ENCODE results near the gene LRRC8D.

The LRRC8D gene

GRCh38 chr1:89855413-89856123 lies 34.7 kb downstream of the LRRC8D start:
- H3K36me3 ChIP-seq = peaks cover 61 to 98% (median 71%) of the 10 kb centered on the region in 11 experiments
- H3K9me3 ChIP-seq (replicated peaks in 1 of 11) = peaks cover 0 to 16% (median 3%) of the 10 kb centered on the region in 11 experiments; a peak in 7 of 22 replicates
- peaks cover 5 to 93% (median 19%) of the 10 kb centered on the region in 11 experiments; a peak in 14 of 22 replicates for H4K20me1 ChIP-seq
- H3K27ac ChIP-seq = peak overlapping the region in 5 of 11 experiments; percentile 6 to 66 (median 52); a peak in 9 of 22 replicates
- peak overlapping the region; percentile 28 to 95 (median 73); a peak in 21 of 22 replicates for H3K4me2 ChIP-seq
- no peak for TF ChIP-seq Cebpa-rat (IDR thresholded peaks at IDR 0.05)
- H3K4me3 ChIP-seq = peak overlapping the region in 6 of 10 experiments; percentile 5 to 40 (median 30); a peak in 7 of 20 replicates
- peaks cover 31 to 58% (median 36%) of the 10 kb centered on the region in 10 experiments for H3K4me1 ChIP-seq
- no peaks in the 10 kb centered on the region for H3K27me3 ChIP-seq
- peak overlapping the region in 5 of 11 experiments; percentile 9 to 61 (median 35); a peak in 7 of 22 replicates for H3K9ac ChIP-seq

GRCh38 chr1:89863165-89863830 lies 42.5 kb downstream of the LRRC8D start:
- Histone ChIP-seq H3K9ac (no peak overlapping the region), H3K36me3 (peaks cover 76 to 90% (median 83%) of the 10 kb centered on the region in 11 experiments), H3K27me3 (no peaks in the 10 kb centered on the region), H3K4me2 (peak overlapping the region in 5 of 11 experiments; percentile 13 to 52 (median 48); a peak in 7 of 22 replicates), H3K4me1 (peaks cover 0 to 25% (median 6%) of the 10 kb centered on the region in 10 experiments; a peak in 11 of 20 replicates), H4K20me1 (peaks cover 5 to 93% (median 11%) of the 10 kb centered on the region in 11 experiments; a peak in 11 of 22 replicates), H3K9me3 (replicated peaks in 1 of 11) (peaks cover 0 to 3% (median 0%) of the 10 kb centered on the region in 11 experiments; a peak in 2 of 22 replicates), H3K27ac (no peak overlapping the region), H3K4me3 (no peak overlapping the region)
- no peak for TF ChIP-seq Cebpa-rat (IDR thresholded peaks at IDR 0.05)

GRCh38 chr1:89865498-89866382 lies 44.9 kb downstream of the LRRC8D start:
- TF ChIP-seq Cebpa-rat (IDR thresholded peaks at IDR 0.05) = no peak
- H3K27ac ChIP-seq = no peak overlapping the region

GRCh38 chr1:89866568-89866967 lies 45.7 kb downstream of the LRRC8D start:
- no peak for TF ChIP-seq Cebpa-rat (IDR thresholded peaks at IDR 0.05)
- Histone ChIP-seq H3K27ac (no peak overlapping the region), H3K9me3 (replicated peaks in 1 of 11) (peaks cover 0 to 16% (median 0%) of the 10 kb centered on the region in 11 experiments; a peak in 3 of 22 replicates), H3K4me3 (no peak overlapping the region), H3K9ac (no peak overlapping the region), H3K36me3 (peaks cover 85 to 96% (median 92%) of the 10 kb centered on the region in 11 experiments), H3K27me3 (no peaks in the 10 kb centered on the region), H4K20me1 (peaks cover 0 to 97% (median 10%) of the 10 kb centered on the region in 11 experiments; a peak in 11 of 22 replicates), H3K4me1 (peaks cover 0 to 24% (median 6%) of the 10 kb centered on the region in 10 experiments; a peak in 11 of 20 replicates), H3K4me2 (no peak overlapping the region)

More at GRCh38 chr1:89865498-89866382, 44.9 kb downstream of the LRRC8D start:
- H4K20me1 ChIP-seq = peaks cover 5 to 97% (median 11%) of the 10 kb centered on the region in 11 experiments; a peak in 12 of 22 replicates
- H3K9me3 ChIP-seq (replicated peaks in 1 of 11) = peaks cover 0 to 16% (median 0%) of the 10 kb centered on the region in 11 experiments; a peak in 3 of 22 replicates
- H3K4me1 ChIP-seq = peaks cover 0 to 24% (median 6%) of the 10 kb centered on the region in 10 experiments; a peak in 11 of 20 replicates
- H3K4me3 ChIP-seq = no peak overlapping the region
- peaks cover 85 to 96% (median 92%) of the 10 kb centered on the region in 11 experiments for H3K36me3 ChIP-seq
- H3K4me2 ChIP-seq = no peak overlapping the region
- no peaks in the 10 kb centered on the region for H3K27me3 ChIP-seq
- no peak overlapping the region for H3K9ac ChIP-seq

GRCh38 chr1:89870998-89871397 lies 50.2 kb downstream of the LRRC8D start:
- Histone ChIP-seq H3K9me3 (replicated peaks in 1 of 11) (peaks cover 0 to 16% (median 0%) of the 10 kb centered on the region in 11 experiments; a peak in 4 of 22 replicates), H3K4me2 (no peak overlapping the region), H3K27me3 (no peaks in the 10 kb centered on the region), H3K4me1 (0 out of 20 replicates have a peak, but pooled peaks cover 0 to 2% (median 0%) of the 10 kb centered on the region in 10 experiments), H3K4me3 (no peak overlapping the region), H4K20me1 (peaks cover 4 to 97% (median 15%) of the 10 kb centered on the region in 11 experiments; a peak in 14 of 22 replicates), H3K27ac (no peak overlapping the region), H3K9ac (no peak overlapping the region), H3K36me3 (peaks cover 67 to 99% (median 84%) of the 10 kb centered on the region in 11 experiments)
- TF ChIP-seq Cebpa-rat (IDR thresholded peaks at IDR 0.05) = no peak

- Histone ChIP-seq H3K27me3 (no peaks in the 10 kb centered on the region), H3K9ac (no peak overlapping the region), H3K36me3 (peaks cover 67 to 99% (median 84%) of the 10 kb centered on the region in 11 experiments), H3K4me1 (0 out of 20 replicates have a peak, but pooled peaks cover 0 to 5% (median 0%) of the 10 kb centered on the region in 10 experiments), H3K9me3 (replicated peaks in 1 of 11) (peaks cover 0 to 16% (median 0%) of the 10 kb centered on the region in 11 experiments; a peak in 3 of 22 replicates), H3K4me2 (no peak overlapping the region), H3K4me3 (no peak overlapping the region), H4K20me1 (peaks cover 0 to 97% (median 19%) of the 10 kb centered on the region in 11 experiments; a peak in 14 of 22 replicates), H3K27ac (no peak overlapping the region)
- no peak for TF ChIP-seq Cebpa-rat (IDR thresholded peaks at IDR 0.05)
Measured at GRCh38 chr1:89871768-89872473, 51.1 kb downstream of the LRRC8D start.

- Histone ChIP-seq H3K4me2 (no peak overlapping the region), H3K9ac (no peak overlapping the region), H3K9me3 (replicated peaks in 1 of 11) (peaks cover 0 to 16% (median 0%) of the 10 kb centered on the region in 11 experiments; a peak in 3 of 22 replicates), H3K4me3 (no peak overlapping the region), H4K20me1 (peaks cover 0 to 97% (median 19%) of the 10 kb centered on the region in 11 experiments; a peak in 14 of 22 replicates), H3K27ac (no peak overlapping the region), H3K36me3 (peaks cover 69 to 99% (median 84%) of the 10 kb centered on the region in 11 experiments), H3K27me3 (no peaks in the 10 kb centered on the region), H3K4me1 (peaks cover 0 to 5% (median 0%) of the 10 kb centered on the region in 10 experiments; a peak in 1 of 20 replicates)
- no peak for TF ChIP-seq Cebpa-rat (IDR thresholded peaks at IDR 0.05)
Measured at GRCh38 chr1:89872567-89872966, 51.7 kb downstream of the LRRC8D start.

Data from BLaER1 treated with 17β-estradiol and CSF1 and Interleukin-3, amounts not matched to agents 10 nM and 100 nM (cell line).